Upper lobe of right lung (tissue), 1 donor: ENCODE data around the gene OR2A5. TPM values are rescaled to one million over a fixed set of nuclear protein-coding genes. Genes with fewer than 3 reads are reported as not detected.
"Not testable (repeated sequence)": the region's sequence is repeated elsewhere in the genome, so short reads cannot be mapped to it uniquely, and the experiment has no call there.

ENCODE experiments used
- ATAC-seq: fragments of 200-7000 bp; cut with Tn5 transposase; one replicate; pipeline ENCODE4 v1.9.1; 2020; ENCODE audit warnings: mild to moderate bottlenecking, moderate library complexity
- DNase-seq: peaks from one replicate; pipeline ENCODE4 v3.0.0-alpha.2; 2020
- H3K27ac ChIP-seq: fragments of 200-600 bp; one replicate; pipeline ENCODE4 v1.8.0; 2022
- H3K27me3 ChIP-seq: fragments of 200-600 bp; one replicate; pipeline ENCODE4 v1.8.0; 2022; ENCODE audit warnings: mild to moderate bottlenecking
- H3K36me3 ChIP-seq: fragments of 200-600 bp; one replicate; pipeline ENCODE4 v1.8.0; 2022
- H3K4me1 ChIP-seq: fragments of 200-600 bp; one replicate; pipeline ENCODE4 v1.8.0; 2022
- H3K4me3 ChIP-seq: fragments of 200-600 bp; one replicate; pipeline ENCODE4 v1.8.0; 2022; ENCODE audit warnings: mild to moderate bottlenecking
- H3K9me3 ChIP-seq: fragments of 200-600 bp; one replicate; pipeline ENCODE4 v1.8.0; 2022
- CTCF ChIP-seq: fragments of 200-600 bp; IDR thresholded peaks from one replicate; pipeline ENCODE4 v1.8.0; 2022; ENCODE audit warnings: antibody characterized with exemption
- intact Hi-C: fragments of 100-400 bp; cut with DNase I; formaldehyde crosslinking; loops from one replicate; pipeline ENCODE4 v1.11.0; 2022
- total RNA-seq: library from RNA; stranded (reverse); fragmentation: NEBNext Ultra II Directional; extraction: Animal tissue kit (Norgen Biotek cat#: 25700); gene quantifications from one replicate; pipeline ENCODE4 v1.2.1, GENCODE V29; 2021
- donor health status: DM: no; HTN: yes; CAD: no; lungs with severe emphysema.

The OR2A5 gene
- total RNA-seq, 1 donor from 2014 or later, result not detected

- no peak overlapping the region for H3K27ac ChIP-seq
- DNase-seq (no peak), ATAC-seq (no peak)
- no peaks in the 10 kb centered on the region for H3K27me3 ChIP-seq
- H3K4me3 ChIP-seq, result no peak overlapping the region
- no peak for TF ChIP-seq CTCF
- no peaks in the 10 kb centered on the region for H3K9me3 ChIP-seq
- H3K36me3 ChIP-seq, result no peaks in the 10 kb centered on the region
- H3K4me1 ChIP-seq, result no peaks in the 10 kb centered on the region
- intact Hi-C loops, result no loop called here
These were observed 39.4 kb upstream of the OR2A5 start for GRCh38 chr7:144009361-144009760.

GRCh38 chr7:144010061-144010460 lies 38.7 kb upstream of the OR2A5 start:
- H3K4me1 ChIP-seq, H3K9me3 ChIP-seq, H3K36me3 ChIP-seq, H3K27me3 ChIP-seq, intact Hi-C loops, H3K4me3 ChIP-seq, H3K27ac ChIP-seq, ATAC-seq, DNase-seq: not testable (repeated sequence)

GRCh38 chr7:144010821-144011220 lies 37.9 kb upstream of the OR2A5 start:
- H3K9me3 ChIP-seq, H3K4me1 ChIP-seq, H3K4me3 ChIP-seq, H3K36me3 ChIP-seq, DNase-seq, H3K27me3 ChIP-seq, H3K27ac ChIP-seq, intact Hi-C loops, ATAC-seq: not testable (repeated sequence)

GRCh38 chr7:144011458-144012230 lies 37.1 kb upstream of the OR2A5 start:
- intact Hi-C loops, result no loop called here
- Histone ChIP-seq H3K4me1 (no peaks in the 10 kb centered on the region), H3K9me3 (no peaks in the 10 kb centered on the region), H3K27ac (no peak overlapping the region), H3K27me3 (no peaks in the 10 kb centered on the region), H3K4me3 (no peak overlapping the region), H3K36me3 (no peaks in the 10 kb centered on the region)
- DNase-seq (no peak), ATAC-seq (no peak)
- no peak for TF ChIP-seq CTCF

GRCh38 chr7:144018065-144018464 lies 30.7 kb upstream of the OR2A5 start:
- Histone ChIP-seq H3K4me1 (no peaks in the 10 kb centered on the region), H3K27ac (no peak overlapping the region), H3K27me3 (no peaks in the 10 kb centered on the region), H3K36me3 (no peaks in the 10 kb centered on the region), H3K4me3 (no peak overlapping the region), H3K9me3 (no peaks in the 10 kb centered on the region)
- no peak for TF ChIP-seq CTCF
- ATAC-seq (no peak), DNase-seq (no peak)
- intact Hi-C loops, result no loop called here

- DNase-seq (no peak), ATAC-seq (peak; percentile 25)
- Histone ChIP-seq H3K27me3 (no peaks in the 10 kb centered on the region), H3K27ac (no peak overlapping the region), H3K4me1 (no peaks in the 10 kb centered on the region), H3K4me3 (no peak overlapping the region), H3K9me3 (no peaks in the 10 kb centered on the region), H3K36me3 (no peaks in the 10 kb centered on the region)
- no peak for TF ChIP-seq CTCF
- intact Hi-C loops, result no loop called here
These were observed 29.3 kb upstream of the OR2A5 start for GRCh38 chr7:144019457-144019856.

- no peak for ATAC-seq
- intact Hi-C loops, result no loop called here
These were observed 28.4 kb upstream of the OR2A5 start for GRCh38 chr7:144020340-144020739.

More at GRCh38 chr7:144020340-144020739, 28.4 kb upstream of the OR2A5 start:
- no peak overlapping the region for H3K27ac ChIP-seq
- H3K27me3 ChIP-seq, result no peaks in the 10 kb centered on the region
- DNase-seq, result no peak
- no peaks in the 10 kb centered on the region for H3K4me1 ChIP-seq
- no peaks in the 10 kb centered on the region for H3K36me3 ChIP-seq
- H3K4me3 ChIP-seq, result no peak overlapping the region
- H3K9me3 ChIP-seq, result no peaks in the 10 kb centered on the region
- TF ChIP-seq CTCF, result no peak
